HG03045 (cell line): Measurements from ENCODE around the gene RPL19.

Experiments
- ATAC-seq: cut with Tn5 transposase; IDR thresholded peaks from one replicate; pipeline ENCODE4 v1.9.1; 2021; ENCODE audit warnings: mild to moderate bottlenecking, moderate library complexity; ENCODE audit not compliant: unreplicated experiment

The RPL19 gene

GRCh38 chr17:39222866-39223834 lies 23.1 kb downstream of the RPL19 start:
- ATAC-seq, result no peak

DNA sequence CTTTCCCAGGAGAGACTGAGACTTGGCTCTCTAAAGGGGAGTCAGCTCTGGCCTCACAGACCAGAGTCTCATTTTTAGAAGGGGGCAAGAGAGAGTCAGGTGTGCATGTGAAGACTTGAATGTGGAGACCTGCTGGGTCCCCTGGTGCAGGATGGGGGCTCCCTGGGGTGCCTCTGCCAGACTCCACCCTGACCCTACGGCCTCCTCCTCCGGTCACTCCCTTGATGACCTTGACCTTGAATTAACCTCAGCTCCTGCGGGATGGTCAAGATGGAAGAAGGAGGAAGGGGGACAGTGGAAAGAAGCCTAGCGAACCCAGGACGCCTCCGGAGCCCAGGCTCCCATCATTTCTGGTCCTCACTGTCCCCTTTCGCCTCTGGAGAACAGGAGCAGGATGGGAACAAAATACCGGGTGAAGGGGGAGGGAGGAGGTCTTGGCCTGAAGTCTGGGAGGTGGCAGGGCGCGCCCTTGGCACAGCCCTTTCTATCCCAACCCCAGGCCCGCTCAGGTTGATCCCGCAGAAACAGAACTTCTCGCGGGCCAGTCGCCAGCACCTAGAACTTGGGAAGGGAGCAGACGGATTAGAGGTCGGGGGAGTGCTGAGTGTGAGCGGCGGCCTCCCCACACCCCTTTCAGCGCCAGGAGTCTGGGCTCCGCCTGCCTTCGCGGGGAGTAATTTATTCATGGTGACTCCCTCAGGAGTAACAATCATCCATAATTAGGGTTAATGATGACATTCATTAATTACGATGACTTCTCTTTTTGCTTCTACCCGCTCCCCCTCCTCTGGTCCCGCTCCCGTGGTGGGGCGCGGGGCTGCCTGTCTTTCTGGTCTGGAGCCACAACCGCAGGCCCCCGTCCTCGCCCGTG lies 24.1 kb downstream of the RPL19 start:
- ATAC-seq, result no peak

- ATAC-seq, result no peak
Observed at GRCh38 chr17:39224778-39225307, 24.8 kb downstream of the RPL19 start.

GRCh38 chr17:39225308-39225958 lies 25.4 kb downstream of the RPL19 start, which contains the start of gene STAC2:
Gene STAC2 (minus strand): TSS chr17:39225945. CDS start chr17:39225502, 443 bp downstream.
- ATAC-seq, result no peak

DNA sequence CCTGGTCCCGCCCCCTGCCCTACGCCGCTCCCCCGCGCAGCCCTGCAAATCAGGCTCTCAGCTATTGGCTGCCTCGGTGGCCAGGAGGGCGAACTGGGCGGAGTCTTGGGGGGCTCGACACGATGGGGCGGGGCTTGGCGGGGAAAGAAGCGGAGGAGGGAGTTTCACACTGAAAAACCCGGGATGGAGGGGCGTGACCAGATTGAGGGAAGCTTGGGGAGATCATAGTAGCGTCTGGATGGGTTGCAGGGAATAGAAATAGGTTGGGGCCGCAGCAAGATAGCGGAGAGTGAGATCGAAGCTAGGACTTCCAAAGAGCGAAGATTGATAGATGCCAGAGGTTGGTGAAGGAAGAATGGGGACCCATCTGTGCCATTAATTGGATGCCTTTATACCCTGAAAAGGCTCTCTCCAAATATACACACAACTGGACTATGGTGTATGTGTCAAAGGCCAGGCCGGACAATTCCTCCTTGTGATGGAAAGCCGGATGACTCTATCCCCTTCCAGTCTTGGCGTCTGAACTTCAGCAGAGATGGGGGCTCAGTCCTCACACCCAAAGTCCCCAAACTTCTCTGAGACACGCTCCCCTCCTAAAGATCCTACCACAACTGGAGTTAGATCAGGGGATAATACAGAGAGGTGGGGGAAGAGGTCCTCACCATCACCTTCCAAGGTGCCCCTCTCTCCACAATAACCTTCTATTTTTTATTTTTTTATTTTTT lies 26.0 kb downstream of the RPL19 start:
- no peak for ATAC-seq

DNA sequence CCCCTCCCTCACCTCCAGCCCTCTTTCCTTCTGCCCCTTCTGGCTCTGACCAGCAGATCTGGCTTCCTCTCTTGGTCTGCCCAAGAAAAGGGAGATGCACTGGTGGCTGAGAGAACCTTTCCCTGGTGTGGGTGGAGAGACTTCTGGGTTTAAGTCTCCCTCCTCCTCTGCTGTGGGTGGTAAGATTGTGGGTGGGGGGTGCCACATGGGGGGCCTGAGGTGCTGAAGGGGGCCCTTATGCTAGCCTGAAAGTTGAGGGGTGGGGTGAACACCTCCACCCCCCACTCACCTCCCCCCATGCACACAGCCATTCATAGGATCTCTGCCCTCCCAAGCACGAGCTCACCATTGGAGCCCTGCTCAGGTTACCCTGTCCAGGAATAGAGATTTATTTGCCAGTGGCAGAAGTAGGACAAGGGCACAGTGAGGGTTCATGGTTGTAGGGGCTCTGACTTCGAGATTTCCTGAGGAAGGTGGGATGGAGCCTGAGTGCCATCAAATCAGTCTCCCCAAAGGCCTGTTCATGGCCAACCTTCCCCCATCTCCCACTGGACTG lies 27.4 kb downstream of the RPL19 start:
- ATAC-seq, result no peak

- no peak for ATAC-seq
Observed at GRCh38 chr17:39229274-39229913, 29.3 kb downstream of the RPL19 start.

DNA sequence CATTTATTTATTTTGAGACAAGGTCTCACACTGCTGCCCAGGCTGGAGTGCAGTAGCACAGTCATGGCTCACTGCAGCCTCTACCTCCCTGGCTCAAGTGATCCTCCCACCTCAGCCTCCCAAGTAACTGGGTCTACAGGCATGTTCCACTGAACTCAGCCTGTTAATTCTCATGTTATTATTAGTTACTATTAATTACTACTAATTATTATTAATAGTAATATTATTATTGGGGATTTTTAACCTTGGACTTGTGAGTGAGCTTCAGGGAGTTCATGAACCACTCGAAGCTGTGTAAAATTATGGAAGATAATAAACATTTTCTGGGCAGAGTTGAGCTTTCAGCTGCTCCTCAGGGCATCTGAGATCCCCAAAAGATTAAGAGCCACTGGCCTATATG lies 30.3 kb downstream of the RPL19 start:
- ATAC-seq, result no peak

DNA sequence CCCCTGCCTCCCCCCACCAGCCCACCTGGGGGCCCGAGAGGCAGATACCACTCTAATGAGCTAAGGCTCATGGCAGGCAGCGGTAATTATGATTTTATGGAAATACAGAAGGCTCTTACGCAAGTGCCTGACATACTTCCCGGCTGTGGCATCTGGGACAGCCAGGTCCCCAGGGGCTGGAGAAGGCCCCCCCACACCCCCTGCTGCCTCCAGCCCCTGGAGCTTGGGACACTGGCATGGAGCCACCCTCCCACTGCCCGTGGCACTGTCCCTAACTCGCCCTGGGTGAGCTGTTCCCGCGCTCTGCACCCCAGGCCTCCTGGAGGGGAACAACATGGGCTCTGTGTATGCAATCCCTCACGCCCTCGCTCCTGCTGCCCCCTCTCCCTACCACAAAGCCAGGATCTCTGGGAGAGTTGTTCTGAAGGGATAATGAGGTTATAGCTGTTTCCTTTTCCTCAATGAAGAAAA lies 31.0 kb downstream of the RPL19 start:
- no peak for ATAC-seq

DNA sequence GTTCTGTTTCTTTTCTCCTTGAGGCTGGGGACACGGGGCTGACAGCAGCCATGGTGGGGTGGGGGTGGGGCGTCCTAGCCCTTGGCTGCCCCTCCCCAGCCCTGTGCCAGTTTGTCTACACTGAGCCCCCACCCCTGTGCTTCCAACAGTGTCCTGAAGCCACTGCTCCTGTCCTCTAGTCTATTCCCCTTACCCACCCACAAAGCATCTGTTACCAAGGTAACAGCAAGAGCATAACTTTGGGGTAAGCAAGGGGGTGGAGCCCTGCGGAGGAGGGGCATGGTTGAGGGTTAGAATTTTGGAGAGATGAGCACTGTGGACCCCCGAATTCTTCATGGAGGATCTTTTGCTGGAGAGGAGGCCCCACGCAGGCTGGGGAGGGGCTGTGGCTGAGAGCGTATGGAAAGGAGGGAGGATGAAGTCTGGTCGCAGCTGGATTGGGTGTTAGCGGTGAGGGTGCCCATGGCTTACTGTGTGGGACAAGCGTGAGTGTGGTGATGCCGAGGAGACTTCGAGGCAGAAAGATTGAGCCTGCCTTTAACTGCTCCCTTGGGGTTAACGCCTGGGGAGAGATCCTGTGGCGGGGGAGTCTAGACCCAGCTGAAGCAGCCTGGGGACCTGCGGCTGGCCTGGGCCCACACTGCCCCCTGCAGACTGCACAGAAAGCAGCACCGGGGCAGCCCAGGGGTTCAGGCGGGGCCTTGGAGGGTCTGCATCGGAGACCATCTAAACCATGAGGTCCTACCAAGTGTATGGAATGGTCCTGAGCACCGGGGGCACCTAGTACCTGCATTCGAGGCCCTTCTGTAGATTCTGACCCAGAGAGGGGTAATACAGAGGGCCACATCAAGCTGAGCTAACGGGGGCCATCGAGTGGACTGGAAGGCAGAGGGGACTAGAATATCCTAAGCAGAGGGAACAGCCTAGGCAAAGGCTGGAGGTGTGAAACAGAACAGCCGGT lies 31.8 kb downstream of the RPL19 start:
- ATAC-seq, result no peak

- no peak for ATAC-seq
Observed at GRCh38 chr17:39235555-39236449, 35.7 kb downstream of the RPL19 start.

DNA sequence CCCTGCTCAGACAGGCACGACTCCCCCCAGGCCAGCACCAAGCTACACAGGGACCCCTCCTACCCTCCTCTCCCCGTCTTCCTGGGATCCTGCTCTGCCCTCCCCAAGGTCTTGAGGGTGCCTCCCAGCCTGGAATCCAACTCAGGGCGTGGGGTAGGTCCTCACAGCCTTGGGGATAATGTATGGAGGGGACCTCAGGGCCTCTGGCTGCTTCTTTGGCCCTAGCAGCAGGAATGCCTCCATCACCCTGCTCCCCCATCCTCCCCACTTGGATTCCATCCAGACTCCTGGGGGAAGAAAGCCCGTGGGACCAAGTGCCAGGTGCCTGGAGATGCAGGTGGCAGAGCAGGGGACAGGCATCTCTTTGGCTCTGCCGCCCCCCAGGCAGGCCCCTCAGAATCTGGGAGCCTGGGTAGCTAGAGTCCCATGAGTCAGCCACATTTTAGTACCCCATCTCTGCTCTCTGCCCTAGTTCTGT lies 36.4 kb downstream of the RPL19 start:
- ATAC-seq, result no peak

DNA sequence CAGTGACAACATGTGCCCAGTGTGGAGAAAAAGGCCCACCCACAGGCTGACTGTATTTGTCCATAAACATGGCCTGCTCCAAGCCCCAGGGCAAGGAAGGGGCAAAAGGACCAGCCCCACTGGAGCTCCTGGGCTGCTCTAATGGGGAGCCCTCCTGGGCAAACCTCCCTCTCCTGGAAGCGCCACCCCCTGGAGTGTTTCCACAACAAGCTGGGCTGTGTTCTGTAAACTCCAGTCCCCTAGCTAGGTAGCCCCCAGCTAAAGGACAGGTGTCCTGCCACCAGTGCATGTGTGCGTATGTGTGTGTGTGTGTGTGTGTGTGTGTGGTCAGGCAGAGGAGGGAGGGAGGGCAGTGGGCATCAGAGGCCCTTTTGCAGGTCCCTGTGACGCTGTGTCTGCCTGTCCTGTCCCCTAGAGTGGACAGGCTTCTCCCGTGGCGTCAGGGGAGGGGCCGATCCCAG lies 36.9 kb downstream of the RPL19 start:
- ATAC-seq, result no peak

DNA sequence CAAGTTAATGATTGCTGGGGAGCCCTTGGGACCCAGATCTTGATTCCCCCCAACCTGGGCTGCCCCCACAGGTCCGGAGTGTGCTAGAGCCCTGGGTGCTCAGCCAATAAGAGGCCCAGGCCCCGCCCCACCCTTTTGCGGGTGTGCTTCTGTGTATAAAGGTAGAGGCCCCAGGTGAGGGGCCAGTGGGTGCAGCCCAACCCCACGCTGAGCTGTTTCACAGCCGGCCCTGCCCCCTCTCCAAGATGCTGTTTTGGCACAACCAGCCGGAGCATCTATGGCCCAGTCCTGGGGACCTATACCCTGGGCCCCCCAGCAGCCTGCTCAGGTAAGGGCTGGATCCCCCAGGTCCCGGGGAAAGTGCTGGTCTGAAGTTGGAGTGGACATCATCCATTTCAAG lies 37.5 kb downstream of the RPL19 start:
- no peak for ATAC-seq

GRCh38 chr17:39238311-39238972 lies 38.4 kb downstream of the RPL19 start:
- no peak for ATAC-seq

- no peak for ATAC-seq
Observed at GRCh38 chr17:39239640-39240314, 39.7 kb downstream of the RPL19 start.
